ENCODE data around the gene NEDD4.

GRCh38 chr15:55970286-55970685 is 23.1 kb downstream of the NEDD4 start:
- TF ChIP-seq SIN3A (IDR thresholded peaks at IDR 0.05; ENCODE audit: borderline replicate concordance, insufficient read depth, low read depth, low read length) (no peak), CTCF (IDR thresholded peaks at IDR 0.05) (no peak), POLR2AphosphoS5 (IDR thresholded peaks at IDR 0.05; ENCODE audit: low read depth, low read length) (no peak), TCF7L2 (IDR thresholded peaks at IDR 0.05; ENCODE audit: low read depth, low read length) (no peak)

All from Panc1 (cell line).